H9 (cell line): ENCODE measurements around the gene VWA1. TPM values are rescaled to one million over a fixed set of nuclear protein-coding genes. Genes with fewer than 3 reads are reported as not detected.

Experiments used
- DNase-seq: peaks from one replicate; pipeline ENCODE4 v3.0.0-alpha.2; 2017
- H2AFZ ChIP-seq: one replicate; pipeline ENCODE4 v1.6.1; 2013; ENCODE audit warnings: mild to moderate bottlenecking, low read length, control low read depth, moderate library complexity
- H2AK5ac ChIP-seq: 2 replicates; pipeline ENCODE4 v1.6.1; 2013; ENCODE audit warnings: low read length, control low read depth, mixed read lengths; ENCODE audit not compliant: insufficient read length
- H2BK120ac ChIP-seq: one replicate; pipeline ENCODE4 v1.6.1; 2013; ENCODE audit warnings: low read depth, mild to moderate bottlenecking, low read length, control low read depth, inconsistent platforms; ENCODE audit not compliant: poor library complexity, severe bottlenecking
- H2BK12ac ChIP-seq: 2 replicates; pipeline ENCODE4 v1.6.1; 2013; ENCODE audit warnings: low read length, control low read depth, mixed read lengths, low read depth; ENCODE audit not compliant: insufficient read length
- H2BK15ac ChIP-seq: 2 replicates; pipeline ENCODE4 v1.6.1; 2013; ENCODE audit warnings: low read depth, low read length, control low read depth
- H2BK20ac ChIP-seq: one replicate; pipeline ENCODE4 v1.6.1; 2013; ENCODE audit warnings: low read depth, mild to moderate bottlenecking, low read length, control low read depth, inconsistent platforms; ENCODE audit not compliant: poor library complexity, severe bottlenecking
- H2BK5ac ChIP-seq: 2 replicates; pipeline ENCODE4 v1.6.1; 2013; ENCODE audit warnings: low read length, control low read depth, mixed read lengths; ENCODE audit not compliant: insufficient read length
- H3K14ac ChIP-seq: 2 replicates; pipeline ENCODE4 v1.6.1; 2013; ENCODE audit warnings: low read length, control low read depth; ENCODE audit not compliant: insufficient read depth
- H3K18ac ChIP-seq: 2 replicates; pipeline ENCODE4 v1.6.1; 2013; ENCODE audit warnings: low read depth, mild to moderate bottlenecking, mixed read lengths, low read length, control low read depth; ENCODE audit not compliant: insufficient read length
- H3K23ac ChIP-seq: 2 replicates; pipeline ENCODE4 v1.6.1; 2013; ENCODE audit warnings: low read length, control low read depth, mixed read lengths, low read depth; ENCODE audit not compliant: insufficient read length
- H3K23me2 ChIP-seq: 2 replicates; pipeline ENCODE4 v1.6.1; 2013; ENCODE audit warnings: low read depth, mild to moderate bottlenecking, mixed read lengths, low read length, control low read depth; ENCODE audit not compliant: insufficient read length, poor library complexity, severe bottlenecking
- H3K27ac ChIP-seq: 2 replicates; pipeline ENCODE4 v1.5.1; 2013; ENCODE audit warnings: low read length, control low read depth, mixed read lengths, low read depth; ENCODE audit not compliant: insufficient read length
- H3K27me3 ChIP-seq: 2 replicates; pipeline ENCODE4 v1.6.1; 2013; ENCODE audit warnings: low read length, control low read depth, inconsistent platforms; ENCODE audit not compliant: insufficient read depth
- H3K4ac ChIP-seq: 2 replicates; pipeline ENCODE4 v1.6.1; 2013; ENCODE audit warnings: low read depth, mild to moderate bottlenecking, control low read depth, inconsistent platforms, low read length, moderate library complexity
- H3K4me1 ChIP-seq: 2 replicates; pipeline ENCODE4 v1.6.1; 2013; ENCODE audit warnings: low read length, control low read depth, inconsistent platforms; ENCODE audit not compliant: insufficient read depth
- H3K4me2 ChIP-seq: 2 replicates; pipeline ENCODE4 v1.6.1; 2013; ENCODE audit warnings: low read length, control low read depth, mixed read lengths; ENCODE audit not compliant: insufficient read length, insufficient read depth
- H3K56ac ChIP-seq: 2 replicates; pipeline ENCODE4 v1.6.1; 2013; ENCODE audit warnings: low read depth, mild to moderate bottlenecking, mixed read lengths, low read length, control low read depth; ENCODE audit not compliant: insufficient read length
- H3K79me1 ChIP-seq: 2 replicates; pipeline ENCODE4 v1.6.1; 2013; ENCODE audit warnings: low read depth, mild to moderate bottlenecking, moderate library complexity, low read length, control low read depth, inconsistent platforms; ENCODE audit not compliant: insufficient read depth, poor library complexity, severe bottlenecking
- H3K79me2 ChIP-seq: 2 replicates; pipeline ENCODE4 v1.6.1; 2013; ENCODE audit warnings: low read length, control low read depth, inconsistent platforms; ENCODE audit not compliant: insufficient read depth
- H3K9ac ChIP-seq: 2 replicates; pipeline ENCODE4 v1.6.1; 2013; ENCODE audit warnings: low read length, control low read depth, mixed read lengths; ENCODE audit not compliant: insufficient read length; ENCODE audit errors: extremely low read depth
- H3K9me3 ChIP-seq: one replicate; pipeline ENCODE4 v1.6.1; 2013; ENCODE audit warnings: low read depth, low read length, inconsistent platforms; ENCODE audit not compliant: control insufficient read depth
- H3T11ph ChIP-seq: one replicate; pipeline ENCODE4 v1.6.1; 2013; ENCODE audit warnings: mild to moderate bottlenecking, low read length, control low read depth, inconsistent platforms
- H4K20me1 ChIP-seq: one replicate; pipeline ENCODE4 v1.6.1; 2013; ENCODE audit not compliant: control insufficient read depth, insufficient read length, insufficient read depth
- H4K5ac ChIP-seq: 2 replicates; pipeline ENCODE4 v1.6.1; 2013; ENCODE audit warnings: low read depth, mild to moderate bottlenecking, mixed read lengths, low read length, control low read depth; ENCODE audit not compliant: insufficient read length
- H4K8ac ChIP-seq: replicated peaks from 2 replicates; pipeline ENCODE4 v1.6.1; 2013; ENCODE audit warnings: low read length, control low read depth, mixed read lengths, low read depth; ENCODE audit not compliant: insufficient read length
- H4K91ac ChIP-seq: 2 replicates; pipeline ENCODE4 v1.6.1; 2013; ENCODE audit warnings: low read depth, mild to moderate bottlenecking, moderate library complexity, mixed read lengths, low read length, control low read depth; ENCODE audit not compliant: insufficient read length
- H3K27ac Mint-ChIP-seq, 3 experiments: 2 replicates in 2 of 3; 3 replicates in 1 of 3; pipeline ENCODE4 v1.8.0; 2020 to 2021; ENCODE audit warnings: mixed read lengths in 3 of 3, mild to moderate bottlenecking in 1 of 3, moderate library complexity in 1 of 3
- H3K27me3 Mint-ChIP-seq: 2 replicates; pipeline ENCODE4 v1.8.0; 2021; ENCODE audit warnings: low read depth, mild to moderate bottlenecking, moderate library complexity, mixed read lengths
- H3K36me3 Mint-ChIP-seq, 3 experiments: 2 replicates in 2 of 3; 3 replicates in 1 of 3; pipeline ENCODE4 v1.8.0; 2020 to 2021; ENCODE audit warnings: low read depth in 3 of 3, mixed read lengths in 3 of 3; ENCODE audit not compliant: insufficient read depth in 1 of 3
- H3K4me1 Mint-ChIP-seq, 2 experiments: 2 replicates each; pipeline ENCODE4 v1.8.0; 2020; ENCODE audit warnings: mixed read lengths in 2 of 2
- H3K4me3 Mint-ChIP-seq, 2 experiments: 2 replicates in 1 of 2; 3 replicates in 1 of 2; pipeline ENCODE4 v1.8.0; 2020 to 2021; ENCODE audit warnings: mild to moderate bottlenecking in 2 of 2, mixed read lengths in 2 of 2, moderate library complexity in 1 of 2
- H3K9me3 Mint-ChIP-seq, 2 experiments: 2 replicates in 1 of 2; 3 replicates in 1 of 2; pipeline ENCODE4 v1.8.0; 2020; ENCODE audit warnings: mild to moderate bottlenecking in 2 of 2, mixed read lengths in 2 of 2, moderate library complexity in 1 of 2
- CTCF ChIP-seq: fragments of 200-600 bp; sonication (generic); conservative IDR thresholded peaks from 3 replicates; pipeline ENCODE4 v1.8.0; 2021; ENCODE audit warnings: antibody characterized with exemption, mild to moderate bottlenecking
- WGBS: extraction: QIAGEN DNeasy Blood & Tissue Kit; methylation state at CpG from one replicate; pipeline ENCODE4 v1.1.7; 2013; ENCODE audit warnings: missing lambda C conversion rate, low lambda C conversion rate, mixed read lengths; ENCODE audit not compliant: insufficient read length; ENCODE audit errors: extremely low coverage; 5-methylcytosine and 5-hydroxymethylcytosine counted together
- total RNA-seq: library from RNA; stranded (reverse); gene quantifications from 2 replicates; pipeline ENCODE4 v1.2.1, GENCODE V29; 2021

The VWA1 gene
- total RNA-seq, 1 experiment from 2014 or later = 57.1 TPM

GRCh38 chr1:1434131-1434823 lies 1.2 kb upstream of the VWA1 start:
- DNase-seq = peak; percentile 76
- H3K23me2 ChIP-seq = peaks cover 10% of the 10 kb centered on the region
- H3K23ac ChIP-seq = no peak overlapping the region
- H2AFZ ChIP-seq = no peak overlapping the region
- H3K36me3 Mint-ChIP-seq = no peaks in the 10 kb centered on the region
- WGBS = no CpG with 5 or more reads among the region's 32 CpGs
- peaks cover 2% of the 10 kb centered on the region; the same call in 1 of the 2 replicates for H3K4me1 ChIP-seq
- H2BK5ac ChIP-seq = no peak overlapping the region
- no peak overlapping the region for H4K8ac ChIP-seq
- H3K79me1 ChIP-seq = no peaks in the 10 kb centered on the region
- H3K4me3 Mint-ChIP-seq = peak overlapping the region; percentile 64 to 81; a peak in 4 of 5 replicates
- peaks cover 2% of the 10 kb centered on the region; the same call in 1 of the 2 replicates for H3K79me2 ChIP-seq
- H3K27ac Mint-ChIP-seq = peak overlapping the region in 1 of 3 experiments; percentile 57; a peak in 1 of 7 replicates
- no peak overlapping the region for H3K4ac ChIP-seq
- no peak overlapping the region for H4K5ac ChIP-seq
- peak overlapping the region; percentile 59 for H3K4me2 ChIP-seq
- no peak overlapping the region for H2BK20ac ChIP-seq
- no peak overlapping the region for H3K27ac ChIP-seq
- no peaks in the 10 kb centered on the region for H3K9me3 Mint-ChIP-seq
- H2BK120ac ChIP-seq = no peak overlapping the region
- H3K18ac ChIP-seq = peak overlapping the region; percentile 22
- no peak overlapping the region for H2BK12ac ChIP-seq
- no peak overlapping the region for H2BK15ac ChIP-seq
- peak overlapping the region; percentile 39; the same call in 1 of the 2 replicates for H3K14ac ChIP-seq
- H3T11ph ChIP-seq = no peak overlapping the region
- H3K9ac ChIP-seq = no peak overlapping the region
- H3K56ac ChIP-seq = no peak overlapping the region
- no peaks in the 10 kb centered on the region for H3K9me3 ChIP-seq
- peaks cover 31 to 46% of the 10 kb centered on the region in 2 experiments for H3K4me1 Mint-ChIP-seq
- no peak overlapping the region for H4K91ac ChIP-seq
- H2AK5ac ChIP-seq = no peak overlapping the region
- no peak for TF ChIP-seq CTCF
- no peaks in the 10 kb centered on the region for H3K27me3 Mint-ChIP-seq
- no peaks in the 10 kb centered on the region for H3K27me3 ChIP-seq
- H4K20me1 ChIP-seq = no peaks in the 10 kb centered on the region
